ENCODE results near the gene HS3ST6. TPM values are rescaled to one million over a fixed set of nuclear protein-coding genes. Genes with fewer than 3 reads are reported as not detected.
"Not testable (repeated sequence)": the region's sequence is repeated elsewhere in the genome, so short reads cannot be mapped to it uniquely, and the experiment has no call there.

The HS3ST6 gene
- total RNA-seq, 1 donor from 2014 or later: not detected

DNA sequence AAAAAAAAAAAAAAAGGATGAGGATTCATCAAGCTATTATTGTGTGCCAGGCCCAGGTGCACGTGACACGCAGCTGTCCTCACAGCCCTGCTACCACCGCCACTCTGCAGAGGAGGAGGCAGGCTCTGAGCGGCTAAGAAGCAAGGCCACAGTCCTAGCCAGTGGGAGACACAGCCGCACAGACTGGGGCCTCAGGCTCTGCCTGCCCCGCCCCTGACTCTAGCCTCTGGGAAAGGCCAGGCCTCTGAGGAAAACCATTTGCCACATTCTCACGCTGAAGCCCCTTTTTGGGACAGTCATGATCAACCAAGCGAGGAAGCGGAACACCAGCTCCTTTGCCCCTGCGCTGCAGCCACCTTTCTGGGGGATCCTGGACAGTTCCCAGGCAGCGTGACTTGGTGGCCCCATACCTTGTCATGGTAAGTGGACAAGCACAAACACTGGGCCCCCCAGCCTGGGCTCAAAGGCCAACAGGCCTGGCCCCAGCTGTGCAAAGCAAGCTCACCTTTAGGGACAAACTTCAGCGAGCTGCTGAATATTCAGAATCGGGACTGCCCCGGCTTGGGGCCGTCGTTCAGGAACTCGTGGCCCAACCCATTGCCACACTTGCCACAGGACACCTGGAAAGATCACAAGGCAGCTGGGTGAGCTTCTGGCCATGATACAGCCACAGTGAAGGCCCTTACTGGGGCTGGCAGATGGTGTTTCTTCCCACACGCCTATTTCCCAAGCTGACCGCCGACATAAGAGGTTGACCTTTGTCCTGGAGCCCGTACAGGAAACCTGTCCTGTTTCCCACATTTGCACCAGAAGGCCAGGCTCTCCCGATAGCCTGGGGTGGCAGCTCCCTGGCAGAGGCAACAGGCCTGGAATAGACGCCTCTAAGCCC, 22.3 kb upstream of the HS3ST6 start:
- no peaks in the 10 kb centered on the region for H3K9me3 ChIP-seq (ENCODE audit: low read depth)
- TF ChIP-seq, protein P1, sequence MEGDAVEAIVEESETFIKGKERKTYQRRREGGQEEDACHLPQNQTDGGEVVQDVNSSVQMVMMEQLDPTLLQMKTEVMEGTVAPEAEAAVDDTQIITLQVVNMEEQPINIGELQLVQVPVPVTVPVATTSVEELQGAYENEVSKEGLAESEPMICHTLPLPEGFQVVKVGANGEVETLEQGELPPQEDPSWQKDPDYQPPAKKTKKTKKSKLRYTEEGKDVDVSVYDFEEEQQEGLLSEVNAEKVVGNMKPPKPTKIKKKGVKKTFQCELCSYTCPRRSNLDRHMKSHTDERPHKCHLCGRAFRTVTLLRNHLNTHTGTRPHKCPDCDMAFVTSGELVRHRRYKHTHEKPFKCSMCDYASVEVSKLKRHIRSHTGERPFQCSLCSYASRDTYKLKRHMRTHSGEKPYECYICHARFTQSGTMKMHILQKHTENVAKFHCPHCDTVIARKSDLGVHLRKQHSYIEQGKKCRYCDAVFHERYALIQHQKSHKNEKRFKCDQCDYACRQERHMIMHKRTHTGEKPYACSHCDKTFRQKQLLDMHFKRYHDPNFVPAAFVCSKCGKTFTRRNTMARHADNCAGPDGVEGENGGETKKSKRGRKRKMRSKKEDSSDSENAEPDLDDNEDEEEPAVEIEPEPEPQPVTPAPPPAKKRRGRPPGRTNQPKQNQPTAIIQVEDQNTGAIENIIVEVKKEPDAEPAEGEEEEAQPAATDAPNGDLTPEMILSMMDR (IDR thresholded peaks at IDR 0.05): no peak
- no peak for TF ChIP-seq EZH2phosphoT487 (IDR thresholded peaks at IDR 0.05)
- no peak for TF ChIP-seq EZH2 (IDR thresholded peaks at IDR 0.05)
- H3K4me1 Mint-ChIP-seq: peaks cover 15% of the 10 kb centered on the region
- no peaks in the 10 kb centered on the region for H3K36me3 ChIP-seq
- peaks cover 9% of the 10 kb centered on the region for H3F3A ChIP-seq (ENCODE audit: low read depth)
- H3K9me3 Mint-ChIP-seq: no peaks in the 10 kb centered on the region
- no peak overlapping the region for H3K4me3 Mint-ChIP-seq
- H4K20me1 ChIP-seq (ENCODE audit: low read depth): no peaks in the 10 kb centered on the region
- no peak overlapping the region for H3K27ac Mint-ChIP-seq
- H3K79me2 ChIP-seq (ENCODE audit: low read depth): peaks cover 10% of the 10 kb centered on the region
- H3K9ac ChIP-seq: no peak overlapping the region
- H3K4me1 ChIP-seq: peaks cover 7% of the 10 kb centered on the region
- no peak for DNase-seq (ENCODE audit: low spot score)
- no peak overlapping the region for H3K4me2 ChIP-seq
- no peak overlapping the region for H2AFZ ChIP-seq (replicated peaks)
- no peak overlapping the region for H3K27ac ChIP-seq
- H3K27me3 ChIP-seq: no peaks in the 10 kb centered on the region
- H3K4me3 ChIP-seq: no peak overlapping the region
- H3K27me3 Mint-ChIP-seq (ENCODE audit: insufficient read depth, low read depth): peaks cover 3% of the 10 kb centered on the region
- H3K36me3 Mint-ChIP-seq: peaks cover 2% of the 10 kb centered on the region

- H3K9ac ChIP-seq; H3K79me2 ChIP-seq (ENCODE audit: low read depth); DNase-seq (ENCODE audit: low spot score); H3K4me3 ChIP-seq; H3K36me3 ChIP-seq; H3F3A ChIP-seq (ENCODE audit: low read depth); H2AFZ ChIP-seq (replicated peaks); H3K27ac ChIP-seq; H3K27me3 ChIP-seq; H3K4me3 Mint-ChIP-seq; H3K9me3 Mint-ChIP-seq; H3K4me2 ChIP-seq; H3K27me3 Mint-ChIP-seq (ENCODE audit: insufficient read depth, low read depth); H3K4me1 ChIP-seq; H4K20me1 ChIP-seq (ENCODE audit: low read depth); H3K36me3 Mint-ChIP-seq; H3K27ac Mint-ChIP-seq; H3K9me3 ChIP-seq (ENCODE audit: low read depth): not testable (repeated sequence)
- H3K4me1 Mint-ChIP-seq: peaks cover 15% of the 10 kb centered on the region
Measured at GRCh38 chr16:1939833-1940232, 21.6 kb upstream of the HS3ST6 start.

GRCh38 chr16:1938910-1939309, 20.7 kb upstream of the HS3ST6 start:
- no peaks in the 10 kb centered on the region for H4K20me1 ChIP-seq (ENCODE audit: low read depth)

More at GRCh38 chr16:1938910-1939309, 20.7 kb upstream of the HS3ST6 start:
- no peak for DNase-seq (ENCODE audit: low spot score)
- H3K9me3 Mint-ChIP-seq: no peaks in the 10 kb centered on the region
- Histone ChIP-seq H3K4me1 (peaks cover 7% of the 10 kb centered on the region), H2AFZ (replicated peaks) (no peak overlapping the region), H3F3A (ENCODE audit: low read depth) (peaks cover 5% of the 10 kb centered on the region), H3K79me2 (ENCODE audit: low read depth) (peaks cover 10% of the 10 kb centered on the region), H3K4me2 (no peak overlapping the region), H3K27me3 (no peaks in the 10 kb centered on the region), H3K9me3 (ENCODE audit: low read depth) (no peaks in the 10 kb centered on the region), H3K27ac (no peak overlapping the region), H3K36me3 (no peaks in the 10 kb centered on the region), H3K4me3 (no peak overlapping the region), H3K9ac (no peak overlapping the region)
- peaks cover 3% of the 10 kb centered on the region for H3K27me3 Mint-ChIP-seq (ENCODE audit: insufficient read depth, low read depth)
- H3K4me1 Mint-ChIP-seq: peaks cover 9% of the 10 kb centered on the region
- peaks cover 2% of the 10 kb centered on the region for H3K36me3 Mint-ChIP-seq
- no peak overlapping the region for H3K27ac Mint-ChIP-seq
- TF ChIP-seq, protein P1 (IDR thresholded peaks at IDR 0.05): no peak
- TF ChIP-seq EZH2phosphoT487 (IDR thresholded peaks at IDR 0.05) (no peak), EZH2 (IDR thresholded peaks at IDR 0.05) (no peak)
- H3K4me3 Mint-ChIP-seq: no peak overlapping the region
